Endothelial cell of umbilical vein (primary cell): ENCODE data around the gene KRT71. TPM values are rescaled to one million over a fixed set of nuclear protein-coding genes. Genes with fewer than 3 reads are reported as not detected.

Experiments
- BruUV-seq: library from RNA; stranded (reverse); fragments of 400-500 nt; replicated peaks from 2 replicates; lab custom pipeline; 2021; lab: Mats Ljungman, UMichigan
- CTCF ChIA-PET: fragments of 300-600, 350-600 bp; sonication (Branson Sonifier 250); formaldehyde crosslinking; loops from one replicate; lab custom pipeline; 2021; ENCODE audit warnings: antibody characterized with exemption, inconsistent platforms; lab: Charles Lee
- POLR2A ChIA-PET: fragments of 300-600, 350-600 bp; sonication (Branson Sonifier 250); formaldehyde crosslinking; loops from one replicate; lab custom pipeline; 2021; ENCODE audit warnings: antibody characterized with exemption, inconsistent platforms; lab: Charles Lee
- DNase-seq: peaks from one replicate; pipeline ENCODE4 v3.0.0-alpha.2; 2011; ENCODE audit warnings: low read depth, low spot score
- FAIRE-seq: peaks from 2 replicates; lab custom pipeline; 2011; peaks lifted over from hg19 to GRCh38; lab: Jason Lieb, UNC
- H2AFZ ChIP-seq: 2 replicates; pipeline ENCODE4 v1.6.0; 2012; ENCODE audit warnings: low read depth, low read length, control low read depth, inconsistent platforms
- H3K27ac ChIP-seq: 2 replicates; pipeline ENCODE4 v1.5.1; 2011; ENCODE audit warnings: low read depth, mild to moderate bottlenecking, control low read depth, low read length, moderate library complexity; ENCODE audit not compliant: insufficient read depth
- H3K27me3 ChIP-seq, 2 experiments: 2 replicates each; pipeline versions ENCODE4 v1.6.0 to v1.6.1; 2011; ENCODE audit warnings: low read length in 2 of 2, mixed read lengths in 1 of 2; ENCODE audit not compliant: control insufficient read depth in 2 of 2, insufficient read depth in 2 of 2
- H3K36me3 ChIP-seq, 2 experiments: 2 replicates in 1 of 2; 3 replicates in 1 of 2; pipeline ENCODE4 v1.5.1; 2011; ENCODE audit warnings: low read length in 2 of 2, mild to moderate bottlenecking in 1 of 2, moderate library complexity in 1 of 2; ENCODE audit not compliant: control insufficient read depth in 2 of 2, insufficient read depth in 2 of 2; ENCODE audit errors: extremely low read depth in 1 of 2
- H3K4me1 ChIP-seq: 3 replicates; pipeline ENCODE4 v1.5.1; 2011; ENCODE audit warnings: mild to moderate bottlenecking, low read length; ENCODE audit not compliant: control insufficient read depth, insufficient read depth; ENCODE audit errors: extremely low read depth
- H3K4me2 ChIP-seq: 2 replicates; pipeline ENCODE4 v1.6.1; 2011; ENCODE audit warnings: low read length, control low read depth, mixed read lengths; ENCODE audit not compliant: insufficient read depth
- H3K4me3 ChIP-seq, 3 experiments: fragments of 200-600 bp in 1 of 3; sonication (generic), shearing (Covaris generic) in 1 of 3; replicated peaks in 1 of 3; 2 replicates each; pipeline ENCODE4 v1.5.1; 2011 to 2016; ENCODE audit warnings: control low read depth in 3 of 3, low read length in 3 of 3, mild to moderate bottlenecking in 2 of 3, inconsistent platforms in 1 of 3, low read depth in 1 of 3, moderate library complexity in 1 of 3; ENCODE audit not compliant: insufficient read depth in 1 of 3
- H3K79me2 ChIP-seq: 2 replicates; pipeline ENCODE4 v1.6.0; 2012; ENCODE audit warnings: low read length, inconsistent platforms; ENCODE audit not compliant: control insufficient read depth, insufficient read depth
- H3K9ac ChIP-seq: replicated peaks from 2 replicates; pipeline ENCODE3; 2011; ENCODE audit warnings: low read length, control low read depth; ENCODE audit not compliant: insufficient read depth; ENCODE audit errors: extremely low read depth
- H3K9me1 ChIP-seq: replicated peaks from 3 replicates; pipeline ENCODE4 v1.6.0; 2011; ENCODE audit warnings: mild to moderate bottlenecking, low read length; ENCODE audit not compliant: control insufficient read depth, insufficient read depth; ENCODE audit errors: extremely low read depth
- H3K9me3 ChIP-seq: replicated peaks from 2 replicates; pipeline ENCODE4 v1.5.1; 2012; ENCODE audit warnings: low read length, inconsistent platforms; ENCODE audit not compliant: control insufficient read depth, insufficient read depth
- H4K20me1 ChIP-seq: replicated peaks from 2 replicates; pipeline ENCODE3; 2011; ENCODE audit warnings: mild to moderate bottlenecking, low read length; ENCODE audit not compliant: control insufficient read depth, insufficient read depth; ENCODE audit errors: extremely low read depth
- EZH2 ChIP-seq: IDR thresholded peaks from 2 replicates; pipeline ENCODE4 v1.6.1; 2012; ENCODE audit warnings: borderline replicate concordance, low read depth, mild to moderate bottlenecking, moderate library complexity, low read length, inconsistent platforms; ENCODE audit not compliant: severe bottlenecking
- FOS ChIP-seq: IDR thresholded peaks from 2 replicates; pipeline ENCODE4 v1.6.1; 2011; ENCODE audit warnings: mild to moderate bottlenecking, low read length, moderate library complexity, borderline replicate concordance; ENCODE audit not compliant: insufficient read depth
- GATA2 ChIP-seq: IDR thresholded peaks from 2 replicates; pipeline ENCODE4 v1.7.0; 2011; ENCODE audit warnings: low read depth, mild to moderate bottlenecking, moderate library complexity, mixed read lengths, low read length; ENCODE audit not compliant: insufficient read length, insufficient read depth
- JUN ChIP-seq: IDR thresholded peaks from 2 replicates; pipeline ENCODE4 v1.6.1; 2011; ENCODE audit warnings: borderline replicate concordance, low read depth; ENCODE audit not compliant: insufficient read length, insufficient read depth
- MAX ChIP-seq: IDR thresholded peaks from 2 replicates; pipeline ENCODE4 v1.6.1; 2011; ENCODE audit not compliant: insufficient read depth, insufficient read length
- dilution Hi-C: fragments of 300-500 bp; cut with MboI; formaldehyde crosslinking; loops from one replicate; pipeline ENCODE4 v1.15.0; 2019; ENCODE audit warnings: low sequenced_read_pairs; ENCODE audit not compliant: extremely low pct_ligation_motif_present
- intact Hi-C: fragments of 100-400 bp; cut with micrococcal nuclease; formaldehyde crosslinking; loops from one replicate; pipeline ENCODE4 v1.10.0; 2022
- polyA plus RNA-seq, 4 experiments: library from polyadenylated mRNA; depleted of rRNA in 3 of 4; stranded (reverse) in 3 of 4; unstranded in 1 of 4; fragments of >200 nt; gene quantifications; 2 replicates each; pipeline versions ENCODE4 v1.2.1 to v1.2.3, GENCODE V29; 2011 to 2012; ENCODE audit warnings: missing spikeins in 1 of 4
- total RNA-seq: library from RNA; stranded (reverse); gene quantifications from 2 replicates; pipeline ENCODE4 v1.2.3, GENCODE V29; 2021
- TF ChIP-seq, protein P1 (sequence below), 2 donors: IDR thresholded peaks; 1 replicate in 1 of 2; 2 replicates in 1 of 2; pipeline ENCODE4 v1.5.1; 2011; ENCODE audit warnings: low read length in 2 of 2, mild to moderate bottlenecking in 2 of 2, moderate library complexity in 2 of 2, control low read depth in 1 of 2, inconsistent platforms in 1 of 2, low read depth in 1 of 2; ENCODE audit not compliant: insufficient read depth in 1 of 2; ENCODE audit errors: extremely low read depth in 1 of 2

KRT71 gene
- total and polyA plus RNA-seq, 2 donors (not counting 3 experiments of a cell fraction or from before 2014, with no cell fraction given), result not detected

- H3K79me2 ChIP-seq, result no peaks in the 10 kb centered on the region
- intact Hi-C loops, result no loop called here
- no peak overlapping the region for H2AFZ ChIP-seq
- no peak overlapping the region for H3K9ac ChIP-seq
- no peaks in the 10 kb centered on the region for H3K36me3 ChIP-seq
- no peak overlapping the region for H3K27ac ChIP-seq
- no peaks in the 10 kb centered on the region for H3K9me1 ChIP-seq
- BruUV-seq, result no TSS peak
- no peaks in the 10 kb centered on the region for H4K20me1 ChIP-seq
- ChIA-PET POLR2A (no interaction called here), CTCF (no interaction called here)
- dilution Hi-C loops, result no loop called here
- no peak for TF ChIP-seq FOS
- no peak for TF ChIP-seq JUN
- TF ChIP-seq MAX, result no peak
- no peak for TF ChIP-seq EZH2
- H3K4me2 ChIP-seq, result no peak overlapping the region
- H3K9me3 ChIP-seq, result no peaks in the 10 kb centered on the region
- DNase-seq (no peak), FAIRE-seq (no peak)
- H3K27me3 ChIP-seq, result peaks cover under 1 to 4% of the 10 kb centered on the region in 2 experiments
- no peak overlapping the region for H3K4me3 ChIP-seq
- H3K4me1 ChIP-seq, result no peaks in the 10 kb centered on the region
Observed at GRCh38 chr12:52558781-52559445, 6.0 kb upstream of the KRT71 start.

DNA sequence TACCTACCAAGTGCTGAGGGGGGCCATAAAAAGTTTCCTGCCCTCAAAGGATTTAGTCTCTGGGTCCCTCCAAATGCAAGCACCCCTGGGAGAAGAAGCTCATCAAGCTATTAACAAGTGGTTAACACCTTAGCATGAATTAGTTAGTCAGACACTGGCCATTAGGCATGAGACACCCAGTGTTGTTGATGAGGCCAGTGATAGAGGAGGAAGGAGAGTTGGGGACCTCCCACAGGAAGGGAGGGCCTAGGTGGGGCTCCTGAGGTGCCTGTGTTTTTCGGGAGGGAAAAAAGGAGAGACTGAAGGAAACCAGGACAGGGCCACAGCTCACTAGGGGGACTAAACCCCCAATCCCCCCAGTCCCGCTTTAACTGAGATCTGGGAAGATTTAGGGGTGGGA lies 4.5 kb upstream of the KRT71 start:
- H3K4me2 ChIP-seq, result no peak overlapping the region
- dilution Hi-C loops, result no loop called here
- peaks cover 0 to 5% of the 10 kb centered on the region in 2 experiments for H3K27me3 ChIP-seq
- ChIA-PET CTCF (interaction anchor here (1.0 kb wide), 2 partner anchors 14 to 308 kb away, joined by 3 read pairs; no protein-coding TSS in a partner anchor), POLR2A (no interaction called here)
- intact Hi-C loops, result no loop called here
- no peak for TF ChIP-seq EZH2
- TF ChIP-seq GATA2, result no peak
- TF ChIP-seq, protein P1, sequence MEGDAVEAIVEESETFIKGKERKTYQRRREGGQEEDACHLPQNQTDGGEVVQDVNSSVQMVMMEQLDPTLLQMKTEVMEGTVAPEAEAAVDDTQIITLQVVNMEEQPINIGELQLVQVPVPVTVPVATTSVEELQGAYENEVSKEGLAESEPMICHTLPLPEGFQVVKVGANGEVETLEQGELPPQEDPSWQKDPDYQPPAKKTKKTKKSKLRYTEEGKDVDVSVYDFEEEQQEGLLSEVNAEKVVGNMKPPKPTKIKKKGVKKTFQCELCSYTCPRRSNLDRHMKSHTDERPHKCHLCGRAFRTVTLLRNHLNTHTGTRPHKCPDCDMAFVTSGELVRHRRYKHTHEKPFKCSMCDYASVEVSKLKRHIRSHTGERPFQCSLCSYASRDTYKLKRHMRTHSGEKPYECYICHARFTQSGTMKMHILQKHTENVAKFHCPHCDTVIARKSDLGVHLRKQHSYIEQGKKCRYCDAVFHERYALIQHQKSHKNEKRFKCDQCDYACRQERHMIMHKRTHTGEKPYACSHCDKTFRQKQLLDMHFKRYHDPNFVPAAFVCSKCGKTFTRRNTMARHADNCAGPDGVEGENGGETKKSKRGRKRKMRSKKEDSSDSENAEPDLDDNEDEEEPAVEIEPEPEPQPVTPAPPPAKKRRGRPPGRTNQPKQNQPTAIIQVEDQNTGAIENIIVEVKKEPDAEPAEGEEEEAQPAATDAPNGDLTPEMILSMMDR (IDR thresholded peaks at IDR 0.05; ENCODE audit: extremely low read depth in 1 of 2, insufficient read depth in 1 of 2, low read depth in 1 of 2, low read length in 2 of 2), result no peak
- TF ChIP-seq JUN, result no peak
- TF ChIP-seq MAX, result no peak
- H3K79me2 ChIP-seq, result no peaks in the 10 kb centered on the region
- BruUV-seq, result no TSS peak
- no peak for FAIRE-seq
- no peak overlapping the region for H3K27ac ChIP-seq
- no peaks in the 10 kb centered on the region for H4K20me1 ChIP-seq
- no peak overlapping the region for H3K4me3 ChIP-seq
- no peaks in the 10 kb centered on the region for H3K9me3 ChIP-seq
- H2AFZ ChIP-seq, result no peak overlapping the region
- no peak for DNase-seq
- no peaks in the 10 kb centered on the region for H3K9me1 ChIP-seq
- no peak overlapping the region for H3K9ac ChIP-seq
- no peaks in the 10 kb centered on the region for H3K36me3 ChIP-seq
- H3K4me1 ChIP-seq, result no peaks in the 10 kb centered on the region
